OCI-LY3 (cell line): ENCODE measurements around the gene HPS4.

Experiments
- H2AFZ ChIP-seq: fragments of 200-600, 300-600 bp; shearing (Covaris generic); 2 replicates; pipeline ENCODE4 v1.6.0; 2014; ENCODE audit warnings: antibody characterized with exemption, low read depth, low read length
- H3K27ac ChIP-seq: fragments of 200-600, 300-600 bp; sonication (generic); 2 replicates; pipeline ENCODE4 v1.5.1; 2014; ENCODE audit warnings: mild to moderate bottlenecking, low read length, moderate library complexity, mixed read lengths
- H3K27me3 ChIP-seq: fragments of 200-600, 300-600 bp; sonication (generic); 2 replicates; pipeline ENCODE4 v1.6.1; 2014; ENCODE audit warnings: low read depth, low read length, mixed read lengths
- H3K36me3 ChIP-seq: fragments of 200-600, 300-600 bp; sonication (generic); replicated peaks from 2 replicates; pipeline ENCODE3; 2014; ENCODE audit warnings: low read depth, low read length, mixed read lengths
- H3K4me1 ChIP-seq: fragments of 300-600, 200-600 bp; sonication (generic); 2 replicates; pipeline ENCODE4 v1.6.1; 2014; ENCODE audit warnings: low read length, mixed read lengths
- H3K4me2 ChIP-seq: fragments of 200-600, 300-600 bp; sonication (generic); 2 replicates; pipeline ENCODE4 v1.6.1; 2014; ENCODE audit warnings: low read length, mixed read lengths
- H3K4me3 ChIP-seq: fragments of 300-600, 200-600 bp; sonication (generic); 2 replicates; pipeline ENCODE4 v1.5.1; 2014; ENCODE audit warnings: antibody characterized with exemption, mild to moderate bottlenecking, low read length, moderate library complexity
- H3K79me2 ChIP-seq: fragments of 300-600, 200-600 bp; shearing (Covaris generic); 2 replicates; pipeline ENCODE4 v1.6.1; 2014; ENCODE audit warnings: mild to moderate bottlenecking, low read length, mixed read lengths
- H3K9ac ChIP-seq: fragments of 300-600, 200-600 bp; shearing (Covaris generic); 2 replicates; pipeline ENCODE4 v1.6.0; 2014; ENCODE audit warnings: mild to moderate bottlenecking, low read length, moderate library complexity
- H3K9me3 ChIP-seq: fragments of 200-600, 300-600 bp; shearing (Covaris generic); 2 replicates; pipeline ENCODE4 v1.6.1; 2014; ENCODE audit warnings: low read length, mixed read lengths; ENCODE audit not compliant: insufficient read depth
- H4K20me1 ChIP-seq: fragments of 200-600, 300-600 bp; sonication (generic); 2 replicates; pipeline ENCODE4 v1.6.1; 2016; ENCODE audit warnings: low read length, mixed read lengths; ENCODE audit not compliant: insufficient read depth
- CTCF ChIP-seq: fragments of 200-600, 300-600 bp; sonication (generic); IDR thresholded peaks from 2 replicates; pipeline ENCODE4 v1.5.1; 2014; ENCODE audit warnings: antibody characterized with exemption, low read length, low read depth
- EZH2phosphoT487 ChIP-seq: fragments of 200-600 bp; shearing (Covaris generic); IDR thresholded peaks from 2 replicates; pipeline ENCODE4 v1.6.1; 2018; ENCODE audit warnings: antibody characterized with exemption, mixed run types, low read depth

The HPS4 gene

GRCh38 chr22:26444777-26445176 lies 38.8 kb downstream of the HPS4 start:
- H3K4me1 ChIP-seq = peaks cover 14% of the 10 kb centered on the region
- H3K4me2 ChIP-seq = no peak overlapping the region
- no peak overlapping the region for H2AFZ ChIP-seq
- no peaks in the 10 kb centered on the region for H3K27me3 ChIP-seq
- H3K9me3 ChIP-seq = no peaks in the 10 kb centered on the region
- H3K36me3 ChIP-seq = peaks cover 57% of the 10 kb centered on the region
- TF ChIP-seq EZH2phosphoT487 (no peak), CTCF (no peak)
- peaks cover 49% of the 10 kb centered on the region for H3K79me2 ChIP-seq
- H3K4me3 ChIP-seq = no peak overlapping the region
- H4K20me1 ChIP-seq = peaks cover 51% of the 10 kb centered on the region
- H3K9ac ChIP-seq = no peak overlapping the region
- no peak overlapping the region for H3K27ac ChIP-seq

- Histone ChIP-seq H3K9ac (no peak overlapping the region), H2AFZ (no peak overlapping the region), H4K20me1 (peaks cover 57% of the 10 kb centered on the region), H3K79me2 (peaks cover 56% of the 10 kb centered on the region), H3K9me3 (no peaks in the 10 kb centered on the region), H3K27ac (no peak overlapping the region), H3K4me3 (no peak overlapping the region), H3K27me3 (no peaks in the 10 kb centered on the region), H3K36me3 (peaks cover 62% of the 10 kb centered on the region), H3K4me2 (no peak overlapping the region), H3K4me1 (peaks cover 14% of the 10 kb centered on the region)
- TF ChIP-seq EZH2phosphoT487 = no peak
- no peak for TF ChIP-seq CTCF
Observed at GRCh38 chr22:26443901-26444690, 39.5 kb downstream of the HPS4 start.

GRCh38 chr22:26442086-26442756 lies 41.4 kb downstream of the HPS4 start:
- peaks cover 62% of the 10 kb centered on the region for H3K36me3 ChIP-seq
- no peak overlapping the region for H3K9ac ChIP-seq
- peaks cover 72% of the 10 kb centered on the region for H4K20me1 ChIP-seq

More at GRCh38 chr22:26442086-26442756, 41.4 kb downstream of the HPS4 start:
- no peak for TF ChIP-seq EZH2phosphoT487
- no peak for TF ChIP-seq CTCF
- no peak overlapping the region for H3K4me3 ChIP-seq
- peaks cover 14% of the 10 kb centered on the region for H3K4me1 ChIP-seq
- H3K79me2 ChIP-seq = peaks cover 72% of the 10 kb centered on the region
- no peak overlapping the region for H3K27ac ChIP-seq
- no peaks in the 10 kb centered on the region for H3K27me3 ChIP-seq
- no peaks in the 10 kb centered on the region for H3K9me3 ChIP-seq
- H3K4me2 ChIP-seq = no peak overlapping the region
- no peak overlapping the region for H2AFZ ChIP-seq
